Measurements from ENCODE around the gene EBF3. TPM values are rescaled to one million over a fixed set of nuclear protein-coding genes. Genes with fewer than 3 reads are reported as not detected.

Gene EBF3
- total RNA-seq, 1 donor = 14.7 TPM

GRCh38 chr10:129897871-129898626, 66.0 kb downstream of the EBF3 start:
- no peak for TF ChIP-seq CTCF (IDR thresholded peaks at IDR 0.05; ENCODE audit: insufficient read depth, low read length)
- no peak for DNase-seq (ENCODE audit: low read depth)
- H3K4me3 ChIP-seq (ENCODE audit: low read depth, low read length) = no peak overlapping the region

- no peak for DNase-seq (ENCODE audit: low read depth)
- TF ChIP-seq CTCF (IDR thresholded peaks at IDR 0.05; ENCODE audit: insufficient read depth, low read length) = no peak
- no peak overlapping the region for H3K4me3 ChIP-seq (ENCODE audit: low read depth, low read length)
These were observed 67.2 kb downstream of the EBF3 start for GRCh38 chr10:129896860-129897200.

DNA sequence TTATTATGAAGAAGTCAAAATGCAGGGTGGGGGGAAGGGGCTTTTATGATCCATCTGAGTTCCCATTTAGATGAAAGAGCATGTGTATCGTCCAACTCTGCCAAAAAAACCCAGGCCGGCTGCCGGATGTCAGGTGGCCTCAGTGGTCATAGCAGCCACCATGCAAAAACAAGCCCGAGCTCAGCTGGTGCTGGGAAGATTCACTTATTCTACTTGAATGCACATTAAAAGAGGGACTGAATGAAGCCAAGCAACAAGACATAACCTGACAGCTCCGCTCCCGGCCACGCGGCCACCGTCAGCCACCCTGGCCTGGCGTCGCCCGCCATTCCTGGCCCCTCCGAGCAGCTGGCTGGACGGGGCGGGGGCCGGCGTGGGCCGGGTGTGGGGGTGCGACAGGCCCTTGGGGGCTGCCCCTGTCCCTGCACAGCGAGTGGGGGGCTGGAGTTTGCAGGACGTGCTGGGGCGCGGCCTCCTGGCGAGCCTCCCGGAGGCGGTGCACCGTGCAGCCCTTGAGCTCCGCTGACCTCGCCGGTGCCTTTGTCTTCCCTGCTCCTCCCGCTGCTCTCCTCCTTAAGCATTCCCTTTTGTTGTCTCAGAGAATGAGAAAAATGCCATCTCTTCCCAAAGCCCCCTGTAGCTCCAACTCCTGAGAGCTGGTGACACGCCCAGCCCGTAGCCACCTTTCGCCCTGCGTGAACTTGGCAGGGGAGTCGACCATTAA, 67.8 kb downstream of the EBF3 start:
- DNase-seq (ENCODE audit: low read depth) = no peak
- no peak overlapping the region for H3K4me3 ChIP-seq (ENCODE audit: low read depth, low read length)
- no peak for TF ChIP-seq CTCF (IDR thresholded peaks at IDR 0.05; ENCODE audit: insufficient read depth, low read length)

- DNase-seq (ENCODE audit: low read depth) = no peak
- no peak for TF ChIP-seq CTCF (IDR thresholded peaks at IDR 0.05; ENCODE audit: insufficient read depth, low read length)
- no peak overlapping the region for H3K4me3 ChIP-seq (ENCODE audit: low read depth, low read length)
These were observed 68.3 kb downstream of the EBF3 start for GRCh38 chr10:129895811-129896135.

- DNase-seq (ENCODE audit: low read depth) = no peak
- TF ChIP-seq CTCF (IDR thresholded peaks at IDR 0.05; ENCODE audit: insufficient read depth, low read length) = no peak
These were observed 69.4 kb downstream of the EBF3 start for GRCh38 chr10:129894698-129895097.

GRCh38 chr10:129893104-129894089, 70.7 kb downstream of the EBF3 start:
- no peak overlapping the region for H3K4me3 ChIP-seq (ENCODE audit: low read depth, low read length)
- no peak for DNase-seq (ENCODE audit: low read depth)
- no peak for TF ChIP-seq CTCF (IDR thresholded peaks at IDR 0.05; ENCODE audit: insufficient read depth, low read length)

More at GRCh38 chr10:129894698-129895097, 69.4 kb downstream of the EBF3 start:
- no peak overlapping the region for H3K4me3 ChIP-seq (ENCODE audit: low read depth, low read length)

Measured in fibroblast of the aortic adventitia (primary cell).